ENCODE results near the gene OR51B2. TPM values are rescaled to one million over a fixed set of nuclear protein-coding genes. Genes with fewer than 3 reads are reported as not detected.
"Not testable (repeated sequence)": the region's sequence is repeated elsewhere in the genome, so short reads cannot be mapped to it uniquely, and the experiment has no call there.

The OR51B2 gene
- total RNA-seq, 1 experiment from 2014 or later = not detected

- CTCF ChIA-PET = no interaction called here
- H3K4me3 ChIP-seq (ENCODE audit: low read depth in 2 of 2, low read length in 2 of 2) = no peak overlapping the region
- no peak overlapping the region for H3K27ac ChIP-seq (ENCODE audit: low read length)
Observed at GRCh38 chr11:5298451-5298850, 25.6 kb downstream of the OR51B2 start.

GRCh38 chr11:5297721-5298323, 26.3 kb downstream of the OR51B2 start:
- no peak for ATAC-seq
- no peak for TF ChIP-seq POLR2AphosphoS5 (IDR thresholded peaks at IDR 0.05; ENCODE audit: low read depth, low read length)
- TF ChIP-seq, protein P1, sequence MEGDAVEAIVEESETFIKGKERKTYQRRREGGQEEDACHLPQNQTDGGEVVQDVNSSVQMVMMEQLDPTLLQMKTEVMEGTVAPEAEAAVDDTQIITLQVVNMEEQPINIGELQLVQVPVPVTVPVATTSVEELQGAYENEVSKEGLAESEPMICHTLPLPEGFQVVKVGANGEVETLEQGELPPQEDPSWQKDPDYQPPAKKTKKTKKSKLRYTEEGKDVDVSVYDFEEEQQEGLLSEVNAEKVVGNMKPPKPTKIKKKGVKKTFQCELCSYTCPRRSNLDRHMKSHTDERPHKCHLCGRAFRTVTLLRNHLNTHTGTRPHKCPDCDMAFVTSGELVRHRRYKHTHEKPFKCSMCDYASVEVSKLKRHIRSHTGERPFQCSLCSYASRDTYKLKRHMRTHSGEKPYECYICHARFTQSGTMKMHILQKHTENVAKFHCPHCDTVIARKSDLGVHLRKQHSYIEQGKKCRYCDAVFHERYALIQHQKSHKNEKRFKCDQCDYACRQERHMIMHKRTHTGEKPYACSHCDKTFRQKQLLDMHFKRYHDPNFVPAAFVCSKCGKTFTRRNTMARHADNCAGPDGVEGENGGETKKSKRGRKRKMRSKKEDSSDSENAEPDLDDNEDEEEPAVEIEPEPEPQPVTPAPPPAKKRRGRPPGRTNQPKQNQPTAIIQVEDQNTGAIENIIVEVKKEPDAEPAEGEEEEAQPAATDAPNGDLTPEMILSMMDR (IDR thresholded peaks at IDR 0.05) = no peak
- TF ChIP-seq SIN3A (IDR thresholded peaks at IDR 0.05; ENCODE audit: borderline replicate concordance, insufficient read depth, low read depth, low read length) = no peak
- TF ChIP-seq, protein P2, sequence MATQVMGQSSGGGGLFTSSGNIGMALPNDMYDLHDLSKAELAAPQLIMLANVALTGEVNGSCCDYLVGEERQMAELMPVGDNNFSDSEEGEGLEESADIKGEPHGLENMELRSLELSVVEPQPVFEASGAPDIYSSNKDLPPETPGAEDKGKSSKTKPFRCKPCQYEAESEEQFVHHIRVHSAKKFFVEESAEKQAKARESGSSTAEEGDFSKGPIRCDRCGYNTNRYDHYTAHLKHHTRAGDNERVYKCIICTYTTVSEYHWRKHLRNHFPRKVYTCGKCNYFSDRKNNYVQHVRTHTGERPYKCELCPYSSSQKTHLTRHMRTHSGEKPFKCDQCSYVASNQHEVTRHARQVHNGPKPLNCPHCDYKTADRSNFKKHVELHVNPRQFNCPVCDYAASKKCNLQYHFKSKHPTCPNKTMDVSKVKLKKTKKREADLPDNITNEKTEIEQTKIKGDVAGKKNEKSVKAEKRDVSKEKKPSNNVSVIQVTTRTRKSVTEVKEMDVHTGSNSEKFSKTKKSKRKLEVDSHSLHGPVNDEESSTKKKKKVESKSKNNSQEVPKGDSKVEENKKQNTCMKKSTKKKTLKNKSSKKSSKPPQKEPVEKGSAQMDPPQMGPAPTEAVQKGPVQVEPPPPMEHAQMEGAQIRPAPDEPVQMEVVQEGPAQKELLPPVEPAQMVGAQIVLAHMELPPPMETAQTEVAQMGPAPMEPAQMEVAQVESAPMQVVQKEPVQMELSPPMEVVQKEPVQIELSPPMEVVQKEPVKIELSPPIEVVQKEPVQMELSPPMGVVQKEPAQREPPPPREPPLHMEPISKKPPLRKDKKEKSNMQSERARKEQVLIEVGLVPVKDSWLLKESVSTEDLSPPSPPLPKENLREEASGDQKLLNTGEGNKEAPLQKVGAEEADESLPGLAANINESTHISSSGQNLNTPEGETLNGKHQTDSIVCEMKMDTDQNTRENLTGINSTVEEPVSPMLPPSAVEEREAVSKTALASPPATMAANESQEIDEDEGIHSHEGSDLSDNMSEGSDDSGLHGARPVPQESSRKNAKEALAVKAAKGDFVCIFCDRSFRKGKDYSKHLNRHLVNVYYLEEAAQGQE (IDR thresholded peaks at IDR 0.05; ENCODE audit: insufficient read depth in 1 of 2, low read depth in 2 of 2, low read length in 1 of 2) = no peak
- no peak for TF ChIP-seq TCF7L2 (IDR thresholded peaks at IDR 0.05; ENCODE audit: low read depth, low read length)
- Histone ChIP-seq H3K27ac (ENCODE audit: low read length) (no peak overlapping the region), H3K27me3 (ENCODE audit: control insufficient read depth, insufficient read depth, low read length) (peaks cover 5% of the 10 kb centered on the region; the same call in 1 of the 2 replicates), H3K9me3 (ENCODE audit: control insufficient read depth, insufficient read depth, low read depth, low read length) (no peaks in the 10 kb centered on the region), H3K36me3 (ENCODE audit: control insufficient read depth, insufficient read depth, low read length) (no peaks in the 10 kb centered on the region), H3K4me1 (ENCODE audit: control insufficient read depth, insufficient read depth, low read length) (no peaks in the 10 kb centered on the region), H3K4me3 (ENCODE audit: low read depth in 2 of 2, low read length in 2 of 2) (no peak overlapping the region)
- CTCF ChIA-PET = no interaction called here
- intact Hi-C loops (cut with micrococcal nuclease; ENCODE audit: unreplicated experiment) = no loop called here
- BruUV-seq (replicated peaks) = no TSS peak
- POLR2A ChIA-PET = no interaction called here
- in situ Hi-C loops (cut with HindIII; ENCODE audit: low pct_unique_long_range_greater_than_20kb, low sequenced_read_pairs) = no loop called here
- no peak for DNase-seq (ENCODE audit: low read depth, low spot score)

More at GRCh38 chr11:5298451-5298850, 25.6 kb downstream of the OR51B2 start:
- POLR2A ChIA-PET = no interaction called here
- TF ChIP-seq POLR2AphosphoS5 (IDR thresholded peaks at IDR 0.05; ENCODE audit: low read depth, low read length) = no peak
- TF ChIP-seq, protein P1 (IDR thresholded peaks at IDR 0.05) = no peak
- no peak for TF ChIP-seq SIN3A (IDR thresholded peaks at IDR 0.05; ENCODE audit: borderline replicate concordance, insufficient read depth, low read depth, low read length)
- TF ChIP-seq, protein P2 (IDR thresholded peaks at IDR 0.05; ENCODE audit: insufficient read depth in 1 of 2, low read depth in 2 of 2, low read length in 1 of 2) = no peak
- no peak for TF ChIP-seq TCF7L2 (IDR thresholded peaks at IDR 0.05; ENCODE audit: low read depth, low read length)
- intact Hi-C loops (cut with micrococcal nuclease; ENCODE audit: unreplicated experiment) (no loop called here), in situ Hi-C loops (cut with HindIII; ENCODE audit: low pct_unique_long_range_greater_than_20kb, low sequenced_read_pairs) (no loop called here)
- ATAC-seq (no peak), DNase-seq (ENCODE audit: low read depth, low spot score) (no peak)
- Histone ChIP-seq H3K27me3 (ENCODE audit: control insufficient read depth, insufficient read depth, low read length) (peaks cover 5% of the 10 kb centered on the region; the same call in 1 of the 2 replicates), H3K4me1 (ENCODE audit: control insufficient read depth, insufficient read depth, low read length) (no peaks in the 10 kb centered on the region), H3K36me3 (ENCODE audit: control insufficient read depth, insufficient read depth, low read length) (no peaks in the 10 kb centered on the region), H3K9me3 (ENCODE audit: control insufficient read depth, insufficient read depth, low read depth, low read length) (no peaks in the 10 kb centered on the region)
- BruUV-seq (replicated peaks) = no TSS peak

GRCh38 chr11:5294342-5294995, 29.6 kb downstream of the OR51B2 start:
- in situ Hi-C loops (cut with HindIII; ENCODE audit: low pct_unique_long_range_greater_than_20kb, low sequenced_read_pairs); H3K9me3 ChIP-seq (ENCODE audit: control insufficient read depth, insufficient read depth, low read depth, low read length); BruUV-seq (replicated peaks); H3K27me3 ChIP-seq (ENCODE audit: control insufficient read depth, insufficient read depth, low read length); H3K4me3 ChIP-seq (ENCODE audit: low read depth in 2 of 2, low read length in 2 of 2); H3K4me1 ChIP-seq (ENCODE audit: control insufficient read depth, insufficient read depth, low read length); H3K27ac ChIP-seq (ENCODE audit: low read length); H3K36me3 ChIP-seq (ENCODE audit: control insufficient read depth, insufficient read depth, low read length); POLR2A ChIA-PET; CTCF ChIA-PET; ATAC-seq; intact Hi-C loops (cut with micrococcal nuclease; ENCODE audit: unreplicated experiment); DNase-seq (ENCODE audit: low read depth, low spot score): not testable (repeated sequence)

All from Panc1 (cell line).